GM18520 (cell line): ENCODE results near the gene GALNT14.
"Not testable (repeated sequence)": the region's sequence is repeated elsewhere in the genome, so short reads cannot be mapped to it uniquely, and the experiment has no call there.

Experiments
- ATAC-seq: cut with Tn5 transposase; IDR thresholded peaks from one replicate; pipeline ENCODE4 v1.9.1; 2021; ENCODE audit not compliant: unreplicated experiment

GALNT14 gene, protein sequence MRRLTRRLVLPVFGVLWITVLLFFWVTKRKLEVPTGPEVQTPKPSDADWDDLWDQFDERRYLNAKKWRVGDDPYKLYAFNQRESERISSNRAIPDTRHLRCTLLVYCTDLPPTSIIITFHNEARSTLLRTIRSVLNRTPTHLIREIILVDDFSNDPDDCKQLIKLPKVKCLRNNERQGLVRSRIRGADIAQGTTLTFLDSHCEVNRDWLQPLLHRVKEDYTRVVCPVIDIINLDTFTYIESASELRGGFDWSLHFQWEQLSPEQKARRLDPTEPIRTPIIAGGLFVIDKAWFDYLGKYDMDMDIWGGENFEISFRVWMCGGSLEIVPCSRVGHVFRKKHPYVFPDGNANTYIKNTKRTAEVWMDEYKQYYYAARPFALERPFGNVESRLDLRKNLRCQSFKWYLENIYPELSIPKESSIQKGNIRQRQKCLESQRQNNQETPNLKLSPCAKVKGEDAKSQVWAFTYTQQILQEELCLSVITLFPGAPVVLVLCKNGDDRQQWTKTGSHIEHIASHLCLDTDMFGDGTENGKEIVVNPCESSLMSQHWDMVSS

DNA sequence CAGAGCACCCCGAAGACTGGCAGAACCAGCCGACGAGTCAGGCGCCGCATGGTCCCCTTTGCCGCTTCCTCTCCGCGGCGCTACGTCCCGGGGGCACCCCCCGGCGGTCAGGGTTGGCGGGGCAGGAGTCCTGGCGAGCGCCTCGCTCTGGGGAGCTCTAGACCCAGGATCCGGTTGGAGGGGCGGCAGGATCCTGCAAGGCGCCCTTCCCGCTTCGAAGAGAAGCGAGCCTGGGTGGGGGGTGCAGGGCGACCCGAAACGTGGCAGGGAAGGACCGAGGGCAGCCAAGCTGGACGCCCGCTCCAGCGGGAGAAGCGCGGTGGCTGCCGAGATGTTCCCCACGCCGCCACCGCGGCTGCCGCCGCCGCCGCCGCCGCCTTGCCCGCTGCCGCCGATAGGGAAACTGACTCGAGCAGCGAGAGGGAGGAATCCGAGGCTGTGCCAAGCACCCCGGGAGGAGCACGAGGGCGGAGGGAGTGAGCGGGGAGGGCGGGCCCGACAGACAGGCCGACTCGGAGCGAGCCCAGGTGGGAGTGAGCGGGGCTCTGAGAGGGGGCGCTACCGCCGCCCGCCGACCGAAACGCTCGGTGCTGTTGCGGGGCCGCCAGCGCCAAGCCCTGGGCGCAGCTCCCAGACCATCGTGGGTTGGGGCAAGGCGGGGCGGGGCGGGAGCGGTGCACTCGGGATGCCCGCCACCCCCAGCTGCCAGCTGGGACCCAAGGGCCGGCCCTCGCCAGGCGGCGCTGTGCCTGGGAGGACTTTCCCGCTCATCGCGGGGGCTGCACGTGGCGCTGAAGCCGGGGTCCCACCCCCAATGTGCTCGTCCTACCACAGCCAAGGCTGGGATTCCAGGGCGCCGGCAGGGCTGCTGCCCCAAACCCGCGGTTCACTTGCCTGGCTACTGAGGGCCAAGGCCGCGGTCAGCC lies at the start of gene GALNT14:
Gene GALNT14 (minus strand): TSS at position 404 of the 926 bp plus-strand sequence. CDS start 354 bp downstream, at position 50.
- no peak for ATAC-seq

DNA sequence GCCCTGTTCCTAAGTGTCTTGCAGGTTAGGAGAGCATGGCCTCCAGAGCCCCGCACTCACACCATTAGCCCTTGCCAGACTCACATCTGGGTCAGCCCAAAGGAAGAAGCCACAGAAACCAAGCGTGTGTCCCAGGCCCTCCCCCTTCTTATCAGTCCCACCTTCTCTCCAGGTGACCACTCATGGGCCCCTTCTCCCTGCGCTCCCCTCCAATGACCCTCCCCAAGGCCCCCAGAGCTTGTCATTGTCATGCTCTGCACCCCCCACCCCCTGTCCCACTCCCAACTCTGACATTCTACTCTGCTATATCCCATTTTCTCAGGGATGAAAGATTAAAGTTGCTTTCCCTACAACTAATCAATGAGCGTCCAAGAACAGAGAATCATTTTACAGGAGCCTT lies 48.9 kb upstream of the GALNT14 start:
- no peak for ATAC-seq

DNA sequence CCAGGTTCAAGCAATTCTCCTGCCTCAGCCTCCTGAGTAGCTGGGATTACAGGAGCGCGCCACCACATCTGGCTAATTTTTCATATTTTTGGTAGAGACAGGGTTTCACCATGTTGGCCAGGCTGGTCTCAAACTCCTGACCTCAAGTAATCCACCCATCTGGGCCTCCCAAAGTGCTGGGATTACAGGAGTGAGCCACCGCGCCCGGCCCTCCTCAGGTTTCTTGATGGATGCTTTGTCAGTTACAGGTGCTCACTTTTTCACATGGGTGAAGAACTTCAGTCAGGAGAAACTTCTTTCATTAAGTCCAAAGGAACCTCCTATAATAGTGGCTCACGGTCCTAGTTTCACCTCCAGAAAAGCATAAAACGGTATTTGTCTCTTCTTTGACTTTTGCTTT lies 45.7 kb upstream of the GALNT14 start:
- not testable (repeated sequence) for ATAC-seq

DNA sequence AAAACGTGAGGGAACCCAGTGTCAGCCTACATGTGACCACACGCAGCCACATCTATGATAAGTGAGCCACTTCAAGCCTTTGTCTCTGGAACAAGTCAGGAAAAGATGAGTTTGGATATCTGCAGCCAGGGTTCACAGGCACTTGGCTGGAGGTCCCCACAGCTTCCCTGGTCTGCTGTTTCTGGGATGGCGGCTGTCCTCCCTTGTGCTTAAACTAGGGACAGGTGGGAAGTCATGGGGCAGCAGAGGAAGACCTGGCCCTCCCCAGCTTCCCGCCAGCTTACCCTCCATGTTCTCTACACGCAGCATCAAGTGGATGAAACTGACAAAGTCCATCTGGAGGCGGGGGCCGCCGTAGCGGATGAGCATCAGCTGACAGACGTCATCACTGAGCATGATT lies 38.5 kb upstream of the GALNT14 start:
- no peak for ATAC-seq

DNA sequence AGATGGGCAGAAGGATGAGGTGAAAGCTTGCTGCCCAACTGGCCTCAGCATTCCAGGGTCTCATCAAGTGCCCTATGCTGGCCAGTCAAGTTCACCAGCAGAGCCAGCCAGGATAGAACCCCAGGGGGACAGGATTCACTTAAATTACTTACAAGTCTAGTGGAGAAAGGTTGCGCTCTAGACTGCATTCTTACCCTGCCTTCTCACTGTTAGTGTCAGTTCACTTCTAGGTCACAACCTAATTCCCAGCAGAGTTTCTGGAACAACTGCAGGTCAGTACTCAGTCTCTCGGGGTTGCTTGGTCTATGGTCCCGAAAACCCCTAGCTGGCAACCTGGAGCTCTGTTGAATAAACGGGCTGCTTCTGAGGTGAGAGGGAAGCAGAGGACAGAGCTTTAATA lies 32.9 kb upstream of the GALNT14 start:
- ATAC-seq: no peak

DNA sequence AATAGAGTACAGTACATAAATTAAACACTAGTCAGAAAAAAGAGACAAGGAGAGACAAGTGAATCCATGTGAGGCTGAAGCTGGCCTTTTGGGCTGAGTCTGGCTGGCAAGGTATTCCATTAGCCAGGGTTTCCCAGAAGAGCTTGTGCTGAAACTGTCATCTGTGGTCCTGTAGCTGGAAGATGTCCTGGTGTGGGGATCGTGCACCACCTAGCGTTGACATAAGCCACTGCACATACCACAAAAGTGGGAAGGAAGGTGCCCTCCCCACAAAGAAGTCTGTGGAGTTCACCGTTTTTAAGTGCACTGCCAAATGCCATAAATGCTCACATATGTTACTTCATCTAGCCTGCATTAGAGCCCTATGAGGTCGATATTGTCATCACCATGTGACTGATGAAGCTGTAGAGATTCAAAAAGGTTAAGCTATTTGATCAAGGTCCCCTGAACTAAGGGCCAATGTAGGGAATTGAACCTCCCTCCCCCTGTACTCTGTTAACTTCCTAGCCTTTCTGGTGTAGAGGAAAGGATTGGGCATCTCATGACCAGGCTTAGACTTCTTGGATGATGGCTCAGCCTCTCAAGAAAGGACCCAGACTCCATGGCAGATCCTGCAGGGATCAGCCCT lies 31.9 kb upstream of the GALNT14 start:
- ATAC-seq: peak; percentile 46

DNA sequence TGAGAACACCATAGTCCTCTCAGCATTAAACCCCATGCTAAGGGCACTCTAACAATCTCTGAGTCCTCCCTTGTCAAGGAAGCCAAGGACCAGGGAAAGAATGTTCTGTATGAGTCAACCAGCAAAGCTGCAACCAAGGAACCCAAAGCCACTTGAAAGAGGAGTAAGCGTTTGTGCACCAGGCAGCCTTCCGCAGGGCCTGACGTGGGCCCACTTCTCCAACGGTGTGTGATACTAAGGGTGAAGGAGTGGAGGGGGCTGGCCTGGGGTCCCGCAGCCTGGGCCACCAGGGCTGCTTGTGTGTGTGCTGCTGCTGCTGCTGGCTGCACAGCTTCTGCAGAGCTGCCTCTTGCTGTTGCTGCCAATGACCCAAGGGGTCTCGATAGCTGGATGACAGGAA lies 30.1 kb upstream of the GALNT14 start:
- no peak for ATAC-seq

DNA sequence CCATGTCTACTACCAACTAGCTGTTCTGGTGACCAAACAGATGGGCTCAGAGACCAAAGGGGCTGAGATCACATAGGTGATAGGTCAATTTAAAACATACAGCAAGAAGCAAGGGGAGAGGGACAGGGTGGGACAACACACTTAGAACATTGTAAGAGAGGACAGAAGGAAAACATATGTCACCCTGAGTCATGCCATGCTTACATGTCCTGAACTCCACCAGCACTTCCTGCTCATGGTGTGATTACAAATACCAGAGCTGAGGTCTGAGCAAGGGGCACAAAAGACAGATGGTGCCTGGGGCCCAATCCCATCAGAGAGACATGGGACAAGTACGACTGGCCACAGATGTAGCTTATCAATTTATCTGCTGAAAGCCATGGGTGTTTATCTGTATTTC lies 28.7 kb upstream of the GALNT14 start:
- no peak for ATAC-seq

DNA sequence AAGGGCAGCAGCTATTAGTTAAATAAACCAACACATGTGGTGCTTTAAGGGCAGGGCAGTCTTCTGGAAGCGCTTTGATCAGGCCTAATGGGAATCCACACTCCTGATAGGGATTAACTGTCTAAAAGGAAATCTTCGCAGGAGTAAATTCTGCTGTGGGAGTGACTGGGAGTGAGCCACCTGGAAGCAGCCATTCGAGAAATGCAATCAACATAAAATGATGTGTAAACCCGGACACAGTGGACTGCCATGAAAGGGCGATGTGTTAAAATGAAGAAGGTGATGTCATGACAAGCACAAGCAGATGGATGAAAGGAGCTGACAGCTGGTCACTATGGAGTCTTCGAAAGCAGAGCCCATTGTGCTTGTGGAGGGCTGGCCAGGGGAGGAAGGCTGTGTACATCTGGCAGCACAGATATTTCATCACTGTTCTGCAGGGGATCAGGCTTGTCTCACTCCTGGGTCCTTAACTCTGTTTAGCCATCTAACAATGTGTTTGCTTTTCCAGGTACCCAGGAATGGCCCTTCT lies 24.8 kb upstream of the GALNT14 start:
- ATAC-seq: no peak

DNA sequence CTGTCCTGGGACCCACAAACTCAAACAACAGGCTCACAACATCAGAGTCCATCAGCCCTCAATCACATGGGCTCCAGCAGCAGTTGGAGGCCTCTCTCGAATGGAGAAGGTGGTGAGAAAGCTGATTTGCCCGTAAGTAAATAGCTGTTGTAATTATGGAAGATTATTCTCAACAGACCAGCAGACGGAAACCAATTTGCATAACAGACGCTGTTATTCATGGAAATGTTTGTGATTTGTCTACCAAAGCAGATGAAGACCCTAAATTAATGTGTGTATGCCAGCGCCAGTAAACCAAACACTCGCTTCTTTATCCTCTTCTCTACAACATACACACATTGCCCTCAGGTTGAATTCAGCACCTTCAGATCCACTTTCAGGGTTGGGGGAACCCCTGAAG lies 23.4 kb upstream of the GALNT14 start:
- no peak for ATAC-seq

DNA sequence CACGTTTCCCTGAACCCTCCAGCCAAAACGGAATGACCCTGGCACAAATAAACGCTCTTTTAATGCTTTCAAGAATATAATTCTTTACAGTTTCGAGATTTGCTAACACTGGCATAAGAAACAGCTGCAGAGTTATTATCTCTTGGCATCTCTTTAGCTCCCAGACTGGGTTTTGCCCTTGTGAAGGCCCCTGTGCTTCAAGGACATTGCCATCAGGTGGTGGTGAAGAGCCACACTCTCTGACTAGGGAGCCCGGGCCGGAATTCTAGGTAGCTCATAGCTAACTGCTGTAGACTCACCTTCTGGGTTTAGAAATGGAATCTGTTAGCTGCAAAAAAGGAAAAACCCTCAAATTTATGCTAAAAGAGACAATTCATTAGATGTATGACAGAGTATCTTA lies 13.3 kb upstream of the GALNT14 start:
- no peak for ATAC-seq

DNA sequence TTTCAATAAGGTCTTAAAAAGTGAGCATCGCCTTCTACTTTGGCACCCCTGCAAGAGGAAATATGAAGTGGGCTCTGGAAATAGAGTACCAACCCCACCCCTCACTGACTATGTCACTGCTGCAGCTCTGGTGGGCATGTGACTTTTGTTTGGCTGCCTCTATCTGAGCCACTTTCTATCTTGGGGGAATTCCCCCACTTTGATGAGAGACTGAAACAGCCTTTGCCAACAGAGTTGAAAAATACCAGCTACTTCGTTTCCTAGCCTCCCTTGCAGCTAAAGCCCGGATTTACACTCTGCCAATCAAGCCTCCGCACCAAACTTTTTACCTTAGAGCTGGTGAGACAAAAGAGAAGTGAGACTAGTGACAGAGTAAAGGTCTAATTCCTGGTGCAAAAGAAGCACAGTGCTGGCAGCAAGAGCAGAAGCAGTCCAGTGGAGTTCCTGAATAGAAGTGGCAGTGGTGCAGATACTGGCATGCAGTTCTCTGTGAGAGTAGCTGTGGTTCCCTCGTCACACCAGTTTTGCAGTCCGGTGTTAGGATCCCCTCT lies 12.0 kb upstream of the GALNT14 start:
- ATAC-seq: no peak

DNA sequence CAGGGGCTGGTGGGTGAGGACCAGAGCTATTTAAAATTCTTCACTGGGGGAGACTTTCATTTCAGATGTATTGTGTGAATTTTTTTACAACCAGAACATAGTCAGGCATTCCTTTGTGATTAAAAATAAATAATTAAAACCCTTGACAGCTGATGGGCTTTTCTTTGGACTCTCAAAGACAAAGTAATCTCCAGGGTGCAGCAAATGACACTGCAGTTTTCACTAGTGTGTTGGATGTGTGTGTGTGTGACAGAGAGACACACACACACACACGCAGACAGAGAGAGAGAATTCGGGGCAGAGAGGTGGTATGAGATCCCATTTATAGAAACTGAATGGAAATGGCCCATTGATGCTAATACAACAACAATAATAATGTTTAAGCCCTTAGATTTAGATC lies 10.3 kb upstream of the GALNT14 start:
- no peak for ATAC-seq

DNA sequence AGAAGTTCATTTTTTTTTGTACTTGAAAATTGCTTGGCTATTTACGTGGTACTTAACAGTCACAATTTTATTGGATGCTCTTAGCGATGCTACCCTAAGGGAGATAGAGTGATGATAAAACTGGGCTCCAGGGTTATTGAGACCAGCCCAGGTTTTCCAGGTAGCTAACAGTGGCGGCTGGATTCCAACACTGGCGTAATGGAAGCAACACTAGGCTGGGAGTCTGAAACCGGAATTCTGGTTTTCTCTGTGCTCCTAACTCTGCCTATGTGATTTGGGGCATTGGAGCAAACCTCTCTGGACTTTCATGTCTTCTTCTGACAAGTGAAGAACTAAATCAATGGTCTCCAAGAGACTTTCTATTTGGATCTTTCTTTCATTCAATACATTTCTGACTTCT lies 9.4 kb upstream of the GALNT14 start:
- ATAC-seq: no peak

DNA sequence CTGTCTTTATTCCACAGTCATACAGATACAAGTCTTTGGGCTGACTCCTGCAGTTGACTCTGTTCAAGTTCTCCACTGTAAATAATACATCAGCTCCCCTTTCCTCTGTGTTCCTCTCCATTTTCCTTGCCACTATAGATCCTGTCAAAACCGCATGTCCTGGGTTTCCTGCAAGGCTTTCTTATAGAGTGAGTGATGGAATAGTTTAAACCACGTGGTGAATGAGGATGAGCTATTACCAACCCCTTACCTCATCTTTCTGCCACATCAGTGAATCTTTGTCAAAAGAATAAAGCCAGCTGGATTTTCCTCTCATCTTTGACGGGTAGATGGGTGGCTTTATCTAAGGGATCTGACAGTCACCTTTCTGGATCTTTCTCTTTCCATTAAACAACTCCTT lies 3.9 kb upstream of the GALNT14 start:
- no peak for ATAC-seq

DNA sequence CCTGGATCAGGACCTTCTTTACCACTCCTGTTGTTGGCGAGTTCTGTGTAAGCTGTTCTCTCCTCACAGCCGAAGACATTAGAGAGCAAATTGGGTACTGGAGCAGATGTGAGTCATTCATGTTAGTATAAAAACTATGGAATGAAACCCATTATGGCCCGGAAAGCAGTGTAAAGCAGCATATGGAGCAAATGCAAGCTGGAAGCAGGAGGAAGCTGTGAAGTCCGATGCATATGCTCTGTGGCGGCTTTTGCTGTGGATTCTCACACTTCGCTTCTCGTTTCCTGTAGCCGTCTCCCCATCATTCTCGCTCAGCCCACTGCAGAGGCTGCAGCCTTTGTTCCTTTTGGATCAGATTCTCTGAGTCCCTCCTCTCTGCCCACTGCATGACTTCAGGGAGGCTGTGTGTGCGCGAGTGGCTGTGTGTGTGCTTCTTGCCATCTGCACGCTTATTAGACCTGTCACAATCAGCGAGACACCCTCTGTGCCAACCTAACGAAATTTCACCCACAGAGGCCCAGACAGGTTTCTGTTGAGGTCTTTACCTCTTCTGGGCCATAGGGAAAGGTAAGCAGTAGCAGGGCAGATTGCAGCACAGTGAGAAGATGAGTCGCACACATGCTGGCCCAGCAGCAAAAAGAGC lies 3.3 kb upstream of the GALNT14 start:
- ATAC-seq: no peak

DNA sequence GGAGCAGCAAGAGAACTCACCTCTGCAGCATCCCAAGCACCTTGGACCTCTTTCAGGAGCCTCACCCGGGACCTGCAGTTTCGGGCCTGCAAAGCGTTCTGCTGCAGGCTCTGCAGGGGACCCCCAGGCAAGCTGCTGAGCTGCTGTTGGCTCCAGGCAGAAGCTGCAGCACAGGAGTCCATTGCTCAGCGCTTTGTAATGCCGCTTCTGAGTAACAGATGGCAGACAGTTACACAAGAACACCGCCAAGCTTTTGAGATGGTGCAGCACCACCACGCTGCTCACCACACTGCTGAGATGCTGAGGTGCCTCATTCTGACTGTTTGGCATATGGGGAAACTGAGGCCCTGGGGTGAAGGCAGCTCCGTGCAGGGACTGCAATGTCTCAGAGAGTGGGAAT lies 1.9 kb upstream of the GALNT14 start:
- ATAC-seq: no peak

DNA sequence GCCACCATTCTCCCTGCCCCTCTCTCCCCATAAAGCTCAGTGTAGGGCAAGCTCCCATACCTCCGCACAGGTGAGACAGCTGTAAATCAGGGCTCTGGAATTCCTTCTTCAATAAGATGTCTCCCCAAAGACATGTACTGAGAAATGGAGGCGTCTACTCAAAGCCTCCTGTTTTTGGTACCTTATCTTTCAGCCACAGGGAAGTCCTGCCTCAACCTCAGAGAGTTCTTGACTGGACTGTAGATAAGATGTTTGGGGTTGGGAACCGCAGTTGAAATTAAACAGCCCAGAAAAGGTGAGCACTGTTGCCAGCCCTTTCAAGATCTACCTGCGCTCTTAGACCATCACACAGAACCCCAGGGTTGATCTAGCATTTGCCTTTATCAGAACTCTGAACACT lies 1.4 kb upstream of the GALNT14 start:
- ATAC-seq: no peak

DNA sequence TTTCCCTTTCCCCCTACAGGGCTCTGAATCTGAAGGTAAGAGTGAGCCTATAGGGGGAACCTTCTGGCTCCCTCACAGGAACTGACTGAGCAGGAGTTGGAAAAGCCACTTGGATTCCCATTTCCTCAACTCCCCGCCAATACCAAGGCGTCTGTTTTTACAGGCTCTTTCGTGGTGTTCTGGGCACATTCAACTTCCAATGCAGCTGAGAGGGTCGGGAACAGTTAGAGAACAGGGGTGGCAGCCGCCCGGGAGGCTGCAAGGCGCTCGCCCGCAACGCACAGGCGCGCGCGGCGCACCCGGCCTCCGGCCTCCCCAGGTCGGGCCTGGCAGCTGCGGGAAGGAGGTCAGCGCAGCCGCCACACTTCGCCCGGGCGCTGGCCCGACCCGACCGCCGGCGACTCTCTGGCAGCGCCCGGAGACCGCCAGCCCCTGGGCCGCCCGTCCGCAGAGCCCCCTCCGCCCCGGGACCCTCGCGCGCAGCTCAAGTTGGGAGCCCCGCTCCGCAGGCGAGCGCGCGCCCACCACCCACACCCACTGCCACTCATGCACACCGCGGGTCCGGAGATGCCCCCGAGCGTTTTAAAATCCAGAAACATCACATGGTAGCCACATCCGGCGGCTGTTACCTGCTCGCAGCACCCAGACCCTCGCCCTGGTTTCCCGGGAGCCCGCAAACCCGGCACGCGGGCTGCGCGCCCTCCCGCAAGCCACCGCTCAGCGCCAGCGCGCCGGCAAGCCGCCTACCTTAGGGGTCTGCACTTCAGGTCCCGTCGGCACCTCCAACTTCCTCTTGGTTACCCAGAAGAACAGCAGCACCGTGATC lies 816 bp downstream of the GALNT14 start:
- ATAC-seq: no peak
